ENCODE data around the gene RELN. TPM values are rescaled to one million over a fixed set of nuclear protein-coding genes. Genes with fewer than 3 reads are reported as not detected.

Gene RELN
- total and polyA plus RNA-seq, 10 donors: 0.03 to 7.6 (median 1.0) TPM

DNA sequence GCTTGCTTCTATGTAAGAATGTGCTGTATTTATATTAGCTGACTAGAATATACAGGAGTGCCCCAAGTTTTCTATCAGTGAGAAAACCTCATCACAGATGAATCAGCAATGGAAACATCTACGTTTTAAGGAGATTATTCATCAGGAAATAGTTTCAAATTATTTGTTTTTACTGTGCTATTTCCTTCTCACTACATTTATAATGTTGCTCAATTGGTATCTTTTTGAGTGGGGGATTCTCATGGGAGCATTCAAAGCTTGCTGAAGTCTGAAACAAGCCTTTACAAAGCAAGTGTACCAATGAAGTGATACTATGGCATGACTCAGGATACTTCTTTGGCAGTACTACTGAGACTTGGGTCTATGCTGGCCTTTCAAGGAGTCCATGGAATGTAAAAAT, 352.4 kb downstream of the RELN start:
- H3K9me3 ChIP-seq: no peaks in the 10 kb centered on the region
- TF ChIP-seq POLR2AphosphoS5 (IDR thresholded peaks at IDR 0.05) (no peak), POLR2A (IDR thresholded peaks at IDR 0.05) (no peak)
- TF ChIP-seq, protein P1, sequence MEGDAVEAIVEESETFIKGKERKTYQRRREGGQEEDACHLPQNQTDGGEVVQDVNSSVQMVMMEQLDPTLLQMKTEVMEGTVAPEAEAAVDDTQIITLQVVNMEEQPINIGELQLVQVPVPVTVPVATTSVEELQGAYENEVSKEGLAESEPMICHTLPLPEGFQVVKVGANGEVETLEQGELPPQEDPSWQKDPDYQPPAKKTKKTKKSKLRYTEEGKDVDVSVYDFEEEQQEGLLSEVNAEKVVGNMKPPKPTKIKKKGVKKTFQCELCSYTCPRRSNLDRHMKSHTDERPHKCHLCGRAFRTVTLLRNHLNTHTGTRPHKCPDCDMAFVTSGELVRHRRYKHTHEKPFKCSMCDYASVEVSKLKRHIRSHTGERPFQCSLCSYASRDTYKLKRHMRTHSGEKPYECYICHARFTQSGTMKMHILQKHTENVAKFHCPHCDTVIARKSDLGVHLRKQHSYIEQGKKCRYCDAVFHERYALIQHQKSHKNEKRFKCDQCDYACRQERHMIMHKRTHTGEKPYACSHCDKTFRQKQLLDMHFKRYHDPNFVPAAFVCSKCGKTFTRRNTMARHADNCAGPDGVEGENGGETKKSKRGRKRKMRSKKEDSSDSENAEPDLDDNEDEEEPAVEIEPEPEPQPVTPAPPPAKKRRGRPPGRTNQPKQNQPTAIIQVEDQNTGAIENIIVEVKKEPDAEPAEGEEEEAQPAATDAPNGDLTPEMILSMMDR (IDR thresholded peaks at IDR 0.05 in 8 of 11, conservative IDR thresholded peaks at IDR 0.05 in 3 of 11): no peak
- no peaks in the 10 kb centered on the region for H3K36me3 ChIP-seq
- no peaks in the 10 kb centered on the region for H3K4me1 ChIP-seq
- WGBS, 5 donors: 28 to 54% (median 37%) methylated on average over 1 of the region's 1 CpG
- no peak overlapping the region for H3K27ac ChIP-seq
- H3K4me3 ChIP-seq: no peak overlapping the region
- no peak for DNase-seq
- intact Hi-C loops (cut with DNase I; ENCODE audit: low total_unique reads): no loop called here
- no peaks in the 10 kb centered on the region for H3K27me3 ChIP-seq (replicated peaks in 1 of 7)

DNA sequence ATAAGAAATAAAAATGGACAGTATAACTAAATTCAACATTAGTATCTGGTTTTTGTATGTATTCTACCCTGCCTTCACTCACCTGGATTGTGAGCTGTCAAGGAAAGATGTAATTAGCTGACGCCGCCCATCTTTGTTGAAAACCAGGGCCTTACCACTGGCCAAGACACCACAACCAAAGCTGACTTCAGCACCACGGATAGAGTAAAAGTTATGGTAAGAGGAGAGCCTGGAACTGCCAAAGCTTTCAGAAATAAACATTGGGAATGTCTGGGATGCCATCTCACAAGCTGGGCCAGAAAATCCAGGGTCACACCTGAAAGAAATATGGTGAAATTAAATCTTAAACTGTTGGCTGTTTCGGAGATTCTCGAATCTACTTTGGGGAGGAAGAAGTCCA, 353.3 kb downstream of the RELN start:
- Histone ChIP-seq H3K27me3 (replicated peaks in 1 of 7) (peaks cover 0 to 2% (median 0%) of the 10 kb centered on the region in 7 donors), H3K4me1 (no peaks in the 10 kb centered on the region)
- 66 to 71% (median 67%) methylated on average over 5 of the region's 5 CpGs for WGBS, 5 donors

DNA sequence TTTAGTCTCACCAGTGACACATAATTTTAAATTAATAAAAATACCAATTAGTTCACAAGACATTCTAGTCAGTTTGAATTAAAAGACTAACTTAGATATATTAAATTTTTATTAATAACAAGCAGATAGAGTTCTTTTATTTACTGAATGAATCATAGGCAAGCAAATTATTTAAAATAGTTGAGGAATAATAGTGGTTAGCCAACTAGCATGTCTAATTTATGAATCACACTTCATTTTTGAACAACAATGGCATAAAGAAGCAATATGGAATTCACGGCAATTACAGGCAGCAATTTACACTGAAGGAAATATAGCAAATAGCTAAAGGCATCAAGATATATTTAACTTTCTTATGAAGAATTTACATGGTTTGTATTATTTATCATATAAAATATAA, 356.5 kb downstream of the RELN start:
- no peak for DNase-seq
- TF ChIP-seq POLR2AphosphoS5 (IDR thresholded peaks at IDR 0.05) (no peak), POLR2A (IDR thresholded peaks at IDR 0.05) (no peak)
- TF ChIP-seq, protein P1 (IDR thresholded peaks at IDR 0.05 in 8 of 11, conservative IDR thresholded peaks at IDR 0.05 in 3 of 11): no peak

More for the DNA sequence above, 353.3 kb downstream of the RELN start:
- Histone ChIP-seq H3K9me3 (no peaks in the 10 kb centered on the region), H3K4me3 (no peak overlapping the region), H3K27ac (no peak overlapping the region), H3K36me3 (no peaks in the 10 kb centered on the region)
- intact Hi-C loops (cut with DNase I; ENCODE audit: low total_unique reads): no loop called here
- no peak for TF ChIP-seq POLR2AphosphoS5 (IDR thresholded peaks at IDR 0.05)
- no peak for TF ChIP-seq POLR2A (IDR thresholded peaks at IDR 0.05)
- TF ChIP-seq, protein P1 (IDR thresholded peaks at IDR 0.05 in 8 of 11, conservative IDR thresholded peaks at IDR 0.05 in 3 of 11): no peak
- no peak for DNase-seq

DNA sequence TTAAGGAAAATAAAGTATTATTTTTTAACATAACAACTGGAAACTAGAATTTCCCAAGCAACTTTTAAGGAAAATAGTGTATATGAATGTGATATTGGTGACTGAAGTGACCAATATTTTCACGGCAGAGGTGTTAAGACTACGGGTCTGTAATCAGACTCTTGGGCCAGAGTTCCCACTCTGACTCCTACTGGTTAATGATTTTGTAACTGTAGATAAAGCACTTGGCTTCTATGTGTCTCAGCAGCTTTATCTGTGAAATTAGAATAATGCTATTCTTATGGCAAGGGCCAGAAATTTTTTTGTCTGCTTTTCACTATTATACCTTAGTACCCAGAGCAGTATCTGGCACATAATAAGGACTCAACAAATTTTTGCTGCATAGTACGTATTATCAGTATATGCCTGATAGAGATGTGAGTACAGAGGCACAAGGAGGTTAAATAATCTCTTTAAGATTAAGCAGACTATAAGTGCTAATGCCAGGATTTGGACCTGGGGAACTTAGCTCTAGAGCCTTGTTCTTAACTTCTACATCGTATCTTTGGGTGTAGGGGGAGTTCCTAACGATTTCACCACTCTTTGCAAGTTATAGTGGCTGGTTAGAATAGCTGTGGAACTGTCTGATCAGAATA, 357.3 kb downstream of the RELN start:
- 53 to 69% (median 62%) methylated on average over 5 of the region's 5 CpGs for WGBS, 5 donors
- TF ChIP-seq POLR2A (IDR thresholded peaks at IDR 0.05) (no peak), POLR2AphosphoS5 (IDR thresholded peaks at IDR 0.05) (no peak)
- TF ChIP-seq, protein P1 (IDR thresholded peaks at IDR 0.05 in 8 of 11, conservative IDR thresholded peaks at IDR 0.05 in 3 of 11): no peak
- H3K4me3 ChIP-seq: no peak overlapping the region
- peaks cover 0 to 4% (median 0%) of the 10 kb centered on the region in 7 donors for H3K27me3 ChIP-seq (replicated peaks in 1 of 7)
- no peaks in the 10 kb centered on the region for H3K36me3 ChIP-seq
- H3K27ac ChIP-seq: no peak overlapping the region
- no peaks in the 10 kb centered on the region for H3K4me1 ChIP-seq
- intact Hi-C loops (cut with DNase I; ENCODE audit: low total_unique reads): no loop called here
- no peak for DNase-seq
- H3K9me3 ChIP-seq: no peaks in the 10 kb centered on the region

More for the DNA sequence above, 356.5 kb downstream of the RELN start:
- no peaks in the 10 kb centered on the region for H3K9me3 ChIP-seq
- WGBS, 5 donors: 91 to 98% (median 94%) methylated on average over 1 of the region's 1 CpG
- H3K36me3 ChIP-seq: no peaks in the 10 kb centered on the region
- no peaks in the 10 kb centered on the region for H3K4me1 ChIP-seq
- no peak overlapping the region for H3K4me3 ChIP-seq
- H3K27ac ChIP-seq: no peak overlapping the region
- peaks cover 0 to 4% (median 0%) of the 10 kb centered on the region in 7 donors for H3K27me3 ChIP-seq (replicated peaks in 1 of 7)
- intact Hi-C loops (cut with DNase I; ENCODE audit: low total_unique reads): no loop called here

Data from spleen (tissue), 11 donors.